ENCODE data around the gene MRPL10.

Gene MRPL10

GRCh38 chr17:47836601-47837000 is 5.3 kb upstream of the MRPL10 start:
- no peak overlapping the region for H3K27ac ChIP-seq (ENCODE audit: low read depth, low read length)
- H3K9ac ChIP-seq (ENCODE audit: low read length): no peak overlapping the region
- no peak overlapping the region for H3K4me3 ChIP-seq (ENCODE audit: low read depth, low read length)
- no peaks in the 10 kb centered on the region for H3K9me3 ChIP-seq (ENCODE audit: control insufficient read depth, insufficient read depth, low read depth, low read length)
- H3K27me3 ChIP-seq (ENCODE audit: control insufficient read depth, insufficient read depth, low read length): no peaks in the 10 kb centered on the region
- H3K36me3 ChIP-seq (ENCODE audit: control insufficient read depth, insufficient read depth, low read length): peaks cover 24% of the 10 kb centered on the region
- peaks cover 16% of the 10 kb centered on the region; the same call in 1 of the 2 replicates for H3K4me1 ChIP-seq (ENCODE audit: control insufficient read depth, insufficient read depth, low read length)

- peaks cover 24% of the 10 kb centered on the region for H3K36me3 ChIP-seq (ENCODE audit: control insufficient read depth, insufficient read depth, low read length)
These were observed 3.4 kb upstream of the MRPL10 start for GRCh38 chr17:47834756-47835155.

GRCh38 chr17:47831934-47832327 is 590 bp upstream of the MRPL10 start:
- no peaks in the 10 kb centered on the region for H3K9me3 ChIP-seq (ENCODE audit: control insufficient read depth, insufficient read depth, low read depth, low read length)
- peak overlapping the region; percentile 96 for H3K4me3 ChIP-seq (ENCODE audit: low read depth, low read length)
- H3K36me3 ChIP-seq (ENCODE audit: control insufficient read depth, insufficient read depth, low read length): peaks cover 24% of the 10 kb centered on the region
- H3K9ac ChIP-seq (ENCODE audit: low read length): peak overlapping the region; percentile 53
- H3K4me1 ChIP-seq (ENCODE audit: control insufficient read depth, insufficient read depth, low read length): peaks cover 6% of the 10 kb centered on the region; the same call in 1 of the 2 replicates
- no peaks in the 10 kb centered on the region for H3K27me3 ChIP-seq (ENCODE audit: control insufficient read depth, insufficient read depth, low read length)
- H3K27ac ChIP-seq (ENCODE audit: low read depth, low read length): no peak overlapping the region

More at GRCh38 chr17:47834756-47835155, 3.4 kb upstream of the MRPL10 start:
- no peak overlapping the region for H3K9ac ChIP-seq (ENCODE audit: low read length)
- no peak overlapping the region for H3K4me3 ChIP-seq (ENCODE audit: low read depth, low read length)
- peaks cover 6% of the 10 kb centered on the region; the same call in 1 of the 2 replicates for H3K4me1 ChIP-seq (ENCODE audit: control insufficient read depth, insufficient read depth, low read length)
- no peaks in the 10 kb centered on the region for H3K9me3 ChIP-seq (ENCODE audit: control insufficient read depth, insufficient read depth, low read depth, low read length)
- no peaks in the 10 kb centered on the region for H3K27me3 ChIP-seq (ENCODE audit: control insufficient read depth, insufficient read depth, low read length)
- no peak overlapping the region for H3K27ac ChIP-seq (ENCODE audit: low read depth, low read length)

GRCh38 chr17:47830396-47831002 is 842 bp downstream of the MRPL10 start:
- H3K4me3 ChIP-seq (ENCODE audit: low read depth, low read length): peak overlapping the region; percentile 96
- H3K9ac ChIP-seq (ENCODE audit: low read length): peak overlapping the region; percentile 92
- H3K9me3 ChIP-seq (ENCODE audit: control insufficient read depth, insufficient read depth, low read depth, low read length): no peaks in the 10 kb centered on the region
- H3K27ac ChIP-seq (ENCODE audit: low read depth, low read length): no peak overlapping the region
- H3K36me3 ChIP-seq (ENCODE audit: control insufficient read depth, insufficient read depth, low read length): peaks cover 29% of the 10 kb centered on the region
- no peaks in the 10 kb centered on the region for H3K27me3 ChIP-seq (ENCODE audit: control insufficient read depth, insufficient read depth, low read length)
- peaks cover 6% of the 10 kb centered on the region; the same call in 1 of the 2 replicates for H3K4me1 ChIP-seq (ENCODE audit: control insufficient read depth, insufficient read depth, low read length)

- peaks cover 6% of the 10 kb centered on the region; the same call in 1 of the 2 replicates for H3K4me1 ChIP-seq (ENCODE audit: control insufficient read depth, insufficient read depth, low read length)
- no peak overlapping the region for H3K27ac ChIP-seq (ENCODE audit: low read depth, low read length)
- H3K4me3 ChIP-seq (ENCODE audit: low read depth, low read length): peak overlapping the region; percentile 96; the same call in 1 of the 2 replicates
- H3K36me3 ChIP-seq (ENCODE audit: control insufficient read depth, insufficient read depth, low read length): peaks cover 32% of the 10 kb centered on the region
- H3K27me3 ChIP-seq (ENCODE audit: control insufficient read depth, insufficient read depth, low read length): no peaks in the 10 kb centered on the region
- H3K9me3 ChIP-seq (ENCODE audit: control insufficient read depth, insufficient read depth, low read depth, low read length): no peaks in the 10 kb centered on the region
- H3K9ac ChIP-seq (ENCODE audit: low read length): no peak overlapping the region
These were observed 1.5 kb downstream of the MRPL10 start for GRCh38 chr17:47829870-47830269.

GRCh38 chr17:47823519-47823918 is 7.8 kb downstream of the MRPL10 start:
- H3K9me3 ChIP-seq (ENCODE audit: control insufficient read depth, insufficient read depth, low read depth, low read length): no peaks in the 10 kb centered on the region
- H3K4me3 ChIP-seq (ENCODE audit: low read depth, low read length): no peak overlapping the region
- H3K27me3 ChIP-seq (ENCODE audit: control insufficient read depth, insufficient read depth, low read length): no peaks in the 10 kb centered on the region
- H3K4me1 ChIP-seq (ENCODE audit: control insufficient read depth, insufficient read depth, low read length): peaks cover 13% of the 10 kb centered on the region
- no peak overlapping the region for H3K9ac ChIP-seq (ENCODE audit: low read length)
- no peak overlapping the region for H3K27ac ChIP-seq (ENCODE audit: low read depth, low read length)
- peaks cover 42% of the 10 kb centered on the region for H3K36me3 ChIP-seq (ENCODE audit: control insufficient read depth, insufficient read depth, low read length)

GRCh38 chr17:47822785-47823184 is 8.6 kb downstream of the MRPL10 start:
- Histone ChIP-seq H3K9me3 (ENCODE audit: control insufficient read depth, insufficient read depth, low read depth, low read length) (no peaks in the 10 kb centered on the region), H3K27me3 (ENCODE audit: control insufficient read depth, insufficient read depth, low read length) (no peaks in the 10 kb centered on the region), H3K36me3 (ENCODE audit: control insufficient read depth, insufficient read depth, low read length) (peaks cover 39% of the 10 kb centered on the region), H3K4me3 (ENCODE audit: low read depth, low read length) (no peak overlapping the region), H3K27ac (ENCODE audit: low read depth, low read length) (no peak overlapping the region), H3K9ac (ENCODE audit: low read length) (no peak overlapping the region), H3K4me1 (ENCODE audit: control insufficient read depth, insufficient read depth, low read length) (peaks cover 13% of the 10 kb centered on the region)

GRCh38 chr17:47821424-47822391 is 9.6 kb downstream of the MRPL10 start, which contains the start of gene OSBPL7:
Gene OSBPL7, minus strand, starts transcription at chr17:47821794. Its CDS starts 1,516 bp downstream, at chr17:47820278.
- H3K4me3 ChIP-seq (ENCODE audit: low read depth, low read length): peak within 1 kb of the TSS; percentile 73
- no peaks in the 10 kb centered on the region for H3K27me3 ChIP-seq (ENCODE audit: control insufficient read depth, insufficient read depth, low read length)
- H3K36me3 ChIP-seq (ENCODE audit: control insufficient read depth, insufficient read depth, low read length): peaks cover 36% of the 10 kb centered on the region
- no peak within 1 kb of the TSS for H3K27ac ChIP-seq (ENCODE audit: low read depth, low read length)
- H3K9me3 ChIP-seq (ENCODE audit: control insufficient read depth, insufficient read depth, low read depth, low read length): no peaks in the 10 kb centered on the region
- peak within 1 kb of the TSS; percentile 49 for H3K9ac ChIP-seq (ENCODE audit: low read length)
- H3K4me1 ChIP-seq (ENCODE audit: control insufficient read depth, insufficient read depth, low read length): peaks cover 13% of the 10 kb centered on the region

GRCh38 chr17:47821031-47821423 is 10.3 kb downstream of the MRPL10 start:
- H3K36me3 ChIP-seq (ENCODE audit: control insufficient read depth, insufficient read depth, low read length): peaks cover 35% of the 10 kb centered on the region
- peak overlapping the region; percentile 73 for H3K4me3 ChIP-seq (ENCODE audit: low read depth, low read length)
- peak overlapping the region; percentile 49 for H3K9ac ChIP-seq (ENCODE audit: low read length)
- H3K27ac ChIP-seq (ENCODE audit: low read depth, low read length): no peak overlapping the region
- H3K9me3 ChIP-seq (ENCODE audit: control insufficient read depth, insufficient read depth, low read depth, low read length): no peaks in the 10 kb centered on the region
- H3K27me3 ChIP-seq (ENCODE audit: control insufficient read depth, insufficient read depth, low read length): no peaks in the 10 kb centered on the region
- peaks cover 13% of the 10 kb centered on the region for H3K4me1 ChIP-seq (ENCODE audit: control insufficient read depth, insufficient read depth, low read length)

- no peak overlapping the region for H3K9ac ChIP-seq (ENCODE audit: low read length)
- H3K4me3 ChIP-seq (ENCODE audit: low read depth, low read length): peak overlapping the region; percentile 73; the same call in 1 of the 2 replicates
- no peaks in the 10 kb centered on the region for H3K27me3 ChIP-seq (ENCODE audit: control insufficient read depth, insufficient read depth, low read length)
- no peaks in the 10 kb centered on the region for H3K9me3 ChIP-seq (ENCODE audit: control insufficient read depth, insufficient read depth, low read depth, low read length)
- H3K4me1 ChIP-seq (ENCODE audit: control insufficient read depth, insufficient read depth, low read length): peaks cover 13% of the 10 kb centered on the region
- H3K27ac ChIP-seq (ENCODE audit: low read depth, low read length): no peak overlapping the region
- H3K36me3 ChIP-seq (ENCODE audit: control insufficient read depth, insufficient read depth, low read length): peaks cover 36% of the 10 kb centered on the region
These were observed 11.1 kb downstream of the MRPL10 start for GRCh38 chr17:47820033-47820789.

Measured in HUES6 (cell line).